GM10847 (cell line): ENCODE results near the gene PLEKHN1.

Experiments used
- POLR2A ChIP-seq: IDR thresholded peaks from 2 replicates; pipeline ENCODE4 v1.6.1; 2011; ENCODE audit not compliant: insufficient read length; ENCODE audit errors: extremely low read depth

PLEKHN1 gene

DNA sequence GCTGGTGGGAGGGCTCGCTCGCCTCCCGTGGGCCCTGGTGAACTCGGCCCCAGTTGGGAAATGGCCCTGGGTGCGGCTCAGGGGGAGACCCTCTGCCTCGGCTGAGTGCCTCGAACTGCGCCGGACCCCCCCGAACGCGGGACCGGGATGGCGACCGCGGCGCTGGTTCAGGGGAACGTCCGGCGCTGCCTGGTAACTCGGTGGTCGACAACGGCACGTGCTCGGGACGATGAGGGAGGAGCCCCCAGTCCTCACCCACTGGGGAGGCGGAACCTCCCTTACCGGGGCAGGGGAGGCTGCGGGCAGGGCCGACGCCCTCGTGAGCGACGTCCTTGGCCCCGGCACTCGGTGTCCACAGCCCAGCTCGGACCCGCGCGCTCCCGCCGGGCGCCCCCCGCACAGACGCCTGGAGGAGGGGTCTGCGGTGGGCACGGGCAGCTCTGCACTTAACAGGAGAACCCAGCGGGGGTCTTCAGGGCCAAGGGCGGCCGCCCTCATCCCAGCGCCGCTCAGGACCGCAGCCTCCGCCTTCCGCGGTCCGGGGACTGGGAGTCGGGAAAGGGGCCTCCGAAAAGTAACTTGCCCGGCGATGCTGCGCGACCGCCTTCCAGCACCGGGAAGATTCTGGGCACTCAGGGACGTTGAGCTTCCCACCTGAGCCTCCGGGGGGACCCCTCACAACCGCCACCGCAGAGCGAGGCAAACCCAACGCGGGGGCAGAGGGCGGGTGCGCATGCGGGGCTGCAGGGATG is 31.9 kb downstream of the PLEKHN1 start:
- no peak for TF ChIP-seq POLR2A

DNA sequence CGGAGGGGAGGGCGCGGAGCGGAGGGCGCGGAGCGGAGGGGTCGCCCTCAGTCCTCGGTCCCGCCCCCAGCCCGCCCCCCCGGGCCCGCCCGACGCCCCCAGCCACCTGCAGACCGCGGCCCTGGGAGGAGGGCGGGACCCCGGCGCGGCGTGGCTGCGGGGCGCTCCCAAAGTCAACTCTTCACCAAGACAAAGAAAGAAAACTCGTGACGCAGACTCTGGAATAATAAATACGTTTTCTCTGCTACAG is 32.4 kb downstream of the PLEKHN1 start:
- TF ChIP-seq POLR2A = no peak

DNA sequence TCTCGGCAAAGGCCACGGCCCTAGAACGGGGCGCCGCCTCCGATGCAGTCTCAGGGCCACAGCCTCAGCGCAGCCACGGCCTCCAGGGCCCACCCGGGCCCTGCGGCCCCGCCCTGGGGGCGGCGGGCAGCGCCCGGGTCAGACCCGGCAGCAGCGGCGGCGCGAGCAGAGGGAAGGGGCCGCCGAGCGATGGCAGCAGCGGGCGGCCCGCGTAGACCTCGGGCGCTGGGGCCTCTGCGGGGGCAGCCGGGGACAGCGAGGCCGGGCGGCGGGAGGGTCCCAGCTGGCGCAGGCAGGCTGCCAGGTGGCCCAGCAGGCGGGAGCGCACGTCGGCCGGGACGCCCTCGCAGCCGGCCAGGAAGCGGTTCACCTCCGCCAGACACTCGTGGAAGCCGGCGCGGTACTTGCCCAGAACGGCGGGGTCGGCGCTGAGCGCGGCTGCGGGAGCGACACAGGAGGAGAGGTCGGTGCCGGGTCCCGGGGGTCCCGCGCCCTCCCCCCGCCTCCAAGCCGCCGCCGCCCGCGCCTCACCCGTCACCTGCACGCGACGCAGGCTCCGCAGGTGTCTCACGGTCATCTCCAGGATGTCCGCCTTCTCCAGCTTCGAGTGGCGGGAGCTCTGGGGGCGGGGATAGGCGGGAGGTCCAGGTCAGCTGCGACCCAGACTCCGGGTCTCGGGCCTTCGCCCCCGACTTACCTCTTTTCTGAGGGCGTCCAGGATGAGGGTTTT is 32.9 kb downstream of the PLEKHN1 start:
- TF ChIP-seq POLR2A = no peak

DNA sequence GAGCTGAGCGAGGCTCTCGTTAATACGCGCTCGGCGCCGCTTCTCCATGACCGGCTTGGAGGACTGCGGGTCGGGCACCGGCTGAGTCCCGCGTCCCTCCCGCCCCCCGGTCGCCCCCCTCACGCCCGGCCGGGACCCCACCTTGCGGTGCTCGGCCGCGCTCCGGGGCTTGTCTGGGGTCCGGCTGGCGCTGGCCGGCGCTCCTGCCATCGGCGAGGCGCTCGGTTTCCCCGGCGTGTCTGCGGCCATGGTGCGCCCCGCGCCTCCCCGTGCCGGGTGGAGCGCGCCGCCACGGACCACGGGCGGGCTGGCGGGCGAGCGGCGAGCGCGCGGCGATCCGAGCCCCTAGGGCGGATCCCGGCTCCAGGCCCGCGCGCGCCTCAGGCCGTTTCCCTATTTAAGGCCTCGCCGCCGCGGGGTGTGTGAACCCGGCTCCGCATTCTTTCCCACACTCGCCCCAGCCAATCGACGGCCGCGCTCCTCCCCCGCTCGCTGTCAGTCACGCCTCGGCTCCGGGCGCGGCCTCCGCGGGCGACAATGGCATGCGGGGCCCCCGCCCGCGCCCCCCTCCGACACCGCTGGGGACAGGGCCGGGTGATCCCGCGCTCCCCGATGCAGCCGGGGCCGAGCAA is 33.6 kb downstream of the PLEKHN1 start, which contains the start of gene HES4:
Gene HES4 (minus strand): TSS at position 373 of the 632 bp plus-strand sequence. CDS start 124 bp downstream, at position 249.
- TF ChIP-seq POLR2A = no peak

DNA sequence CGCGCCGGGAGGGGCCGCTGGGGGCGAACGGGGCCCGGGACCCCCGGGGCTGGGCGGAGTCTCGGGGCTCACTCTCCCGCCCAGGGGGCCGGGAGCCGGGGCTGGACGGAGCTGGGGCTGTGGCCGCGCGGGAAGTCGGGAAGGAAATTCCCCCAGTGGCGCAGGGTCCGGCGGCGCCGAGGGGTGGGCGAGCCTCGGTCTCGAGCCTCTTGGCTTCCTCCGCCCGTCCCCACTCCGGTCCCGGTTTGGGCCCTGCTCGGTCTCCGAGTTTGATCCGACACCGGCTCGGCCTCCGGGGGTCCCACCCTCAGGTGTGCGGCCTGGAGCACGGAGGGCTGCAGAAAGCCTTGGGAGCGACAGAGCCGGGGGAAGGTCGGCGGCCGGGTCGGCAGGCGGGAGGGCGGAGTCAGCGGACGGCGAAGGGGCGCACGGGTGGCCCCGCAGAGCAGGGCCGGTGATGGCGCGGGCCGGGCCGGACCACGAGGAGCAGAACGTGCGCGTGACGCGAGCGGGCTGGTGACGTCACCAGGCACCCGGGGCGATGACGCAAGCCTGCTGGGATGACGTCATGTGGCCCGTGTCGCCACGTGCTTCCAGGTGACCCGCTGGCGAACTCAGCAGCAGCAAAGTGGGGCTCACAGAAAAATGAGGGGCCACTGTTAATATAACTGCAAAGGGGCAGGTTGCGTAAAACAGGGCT is 34.2 kb downstream of the PLEKHN1 start:
- TF ChIP-seq POLR2A = no peak

DNA sequence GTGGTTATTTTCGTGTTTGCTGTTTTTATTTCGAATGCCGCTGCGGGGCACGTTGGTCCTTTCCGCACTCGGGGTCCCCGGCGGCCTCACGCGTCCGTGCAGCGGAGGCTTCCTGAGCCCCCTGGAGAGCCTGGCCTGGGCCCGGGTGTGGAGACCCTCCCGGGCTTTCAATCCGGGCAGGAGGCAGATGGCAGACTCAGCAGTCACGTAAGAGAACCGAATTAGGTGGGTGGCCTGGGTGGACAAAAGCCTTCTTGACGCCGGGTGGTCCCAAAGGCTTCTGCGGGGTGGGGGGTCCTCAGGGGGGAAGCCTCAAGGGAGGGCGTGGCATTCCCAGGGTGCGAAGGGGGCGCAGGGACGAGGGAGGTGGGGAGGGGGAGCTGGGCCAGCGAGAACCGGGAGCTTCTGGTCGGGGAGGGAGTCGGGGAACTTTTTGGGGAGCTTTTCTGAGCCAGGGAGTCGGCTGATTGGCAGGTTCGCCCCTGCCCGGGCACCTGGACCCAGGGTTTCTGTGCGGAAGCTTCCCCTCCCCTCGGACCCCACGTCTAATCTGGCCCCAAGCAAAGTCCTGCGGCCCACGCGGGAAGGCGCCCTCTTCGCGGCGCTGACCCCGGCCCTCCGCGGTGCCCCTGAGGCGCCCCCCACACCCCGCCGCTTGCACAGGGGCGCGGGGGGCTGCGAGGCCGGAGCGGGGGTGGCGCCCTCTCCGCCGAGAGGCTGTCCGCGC is 34.9 kb downstream of the PLEKHN1 start:
- no peak for TF ChIP-seq POLR2A

DNA sequence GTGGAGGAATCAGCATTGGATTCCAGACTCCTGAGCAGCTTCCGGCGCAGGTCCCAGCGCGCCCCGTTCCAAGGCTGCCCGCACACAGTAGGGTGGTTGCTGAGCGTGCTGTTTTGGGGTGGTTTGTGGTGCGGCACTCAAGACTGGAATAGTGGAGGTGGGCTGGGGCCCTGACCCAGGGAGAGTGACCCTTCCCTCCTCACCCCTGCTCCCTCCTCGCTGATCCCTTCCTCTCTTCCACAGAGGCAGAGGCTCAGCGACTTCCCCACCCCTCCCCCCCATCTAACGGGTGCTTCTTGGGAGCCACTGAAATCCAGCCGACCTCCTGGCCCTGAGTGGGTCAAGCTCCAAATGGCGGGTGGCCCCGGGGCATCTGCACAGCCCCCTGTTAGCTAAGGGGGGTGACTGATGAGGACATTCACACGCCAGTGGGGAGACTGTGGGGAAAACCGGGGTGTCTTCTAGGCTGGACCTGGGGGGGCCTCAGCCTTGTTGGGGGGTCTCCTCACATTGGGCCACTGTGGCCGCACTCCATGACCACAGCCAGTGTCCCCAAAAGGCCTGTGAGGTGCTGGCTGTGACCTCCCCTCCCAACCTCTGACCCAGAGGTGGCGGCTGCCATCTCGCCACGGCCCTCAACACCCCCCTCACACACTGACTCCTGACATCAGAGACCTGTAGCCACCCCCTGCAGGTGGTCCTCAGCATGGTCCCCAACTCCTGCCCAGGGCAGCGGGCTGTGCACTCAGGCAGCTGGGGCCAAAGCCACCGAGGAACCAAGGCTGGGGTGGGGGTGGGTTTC is 37.5 kb downstream of the PLEKHN1 start:
- no peak for TF ChIP-seq POLR2A

DNA sequence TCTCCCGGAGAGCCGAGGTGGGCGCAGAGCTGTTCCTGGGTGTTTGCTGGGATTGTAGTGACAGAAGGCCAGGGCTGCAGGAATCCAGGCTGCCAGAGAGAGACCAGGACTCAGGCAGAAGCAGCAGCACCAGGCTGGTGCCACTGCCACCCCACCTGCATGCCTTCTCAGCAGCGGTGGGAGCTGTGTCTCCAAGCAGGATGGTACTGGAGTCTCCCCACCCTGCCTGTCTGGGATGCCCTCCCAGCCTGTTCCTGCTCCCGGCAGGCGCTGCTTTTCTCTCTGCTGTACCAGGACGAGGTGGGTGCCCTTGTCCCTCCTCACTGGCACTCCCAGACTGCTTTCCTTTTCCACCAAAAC is 38.1 kb downstream of the PLEKHN1 start:
- TF ChIP-seq POLR2A = no peak

DNA sequence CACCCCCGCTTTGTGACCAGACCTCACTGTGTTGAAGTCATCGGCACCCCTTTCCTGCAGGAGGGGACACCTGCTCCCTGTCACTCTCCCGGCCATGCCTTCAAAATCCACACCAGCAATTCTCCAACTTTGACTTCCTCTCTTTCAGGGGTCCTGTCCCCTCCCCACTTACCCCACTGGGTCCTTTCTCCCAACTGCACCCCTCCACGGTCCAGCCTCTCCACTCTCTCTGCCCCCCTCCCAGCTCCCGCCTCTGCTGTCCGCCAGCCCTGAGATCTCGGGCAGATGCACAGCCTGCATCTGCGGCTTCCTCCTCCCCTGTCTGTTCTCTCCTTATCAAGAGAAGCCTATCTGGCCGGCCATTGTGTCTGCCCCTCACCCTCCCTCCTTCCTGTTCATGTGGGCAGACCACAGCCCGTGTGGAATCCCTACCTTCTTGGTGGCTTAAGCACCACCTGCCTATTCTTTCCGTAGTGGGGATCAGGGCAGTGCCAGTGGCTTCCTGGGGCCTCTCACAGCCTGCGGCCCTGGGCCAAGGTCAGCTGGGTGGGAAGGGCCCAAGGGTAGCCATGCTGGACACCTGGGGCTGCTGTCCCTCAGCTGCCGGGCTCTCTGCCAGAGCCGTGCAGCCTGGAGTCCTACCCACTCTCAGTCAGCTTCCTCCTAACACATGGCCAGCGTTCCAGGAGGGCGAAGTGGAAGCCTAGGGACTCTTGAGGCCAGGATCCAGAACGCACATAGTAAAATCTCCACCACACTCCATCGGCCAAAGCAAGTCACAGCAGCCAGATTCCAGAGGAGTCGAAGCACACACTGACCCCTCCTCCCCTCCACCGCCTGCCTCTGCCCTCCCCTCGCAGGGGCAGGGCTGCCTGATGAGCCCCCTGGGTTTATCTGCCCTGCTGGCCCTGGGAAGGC is 38.8 kb downstream of the PLEKHN1 start:
- TF ChIP-seq POLR2A = no peak

DNA sequence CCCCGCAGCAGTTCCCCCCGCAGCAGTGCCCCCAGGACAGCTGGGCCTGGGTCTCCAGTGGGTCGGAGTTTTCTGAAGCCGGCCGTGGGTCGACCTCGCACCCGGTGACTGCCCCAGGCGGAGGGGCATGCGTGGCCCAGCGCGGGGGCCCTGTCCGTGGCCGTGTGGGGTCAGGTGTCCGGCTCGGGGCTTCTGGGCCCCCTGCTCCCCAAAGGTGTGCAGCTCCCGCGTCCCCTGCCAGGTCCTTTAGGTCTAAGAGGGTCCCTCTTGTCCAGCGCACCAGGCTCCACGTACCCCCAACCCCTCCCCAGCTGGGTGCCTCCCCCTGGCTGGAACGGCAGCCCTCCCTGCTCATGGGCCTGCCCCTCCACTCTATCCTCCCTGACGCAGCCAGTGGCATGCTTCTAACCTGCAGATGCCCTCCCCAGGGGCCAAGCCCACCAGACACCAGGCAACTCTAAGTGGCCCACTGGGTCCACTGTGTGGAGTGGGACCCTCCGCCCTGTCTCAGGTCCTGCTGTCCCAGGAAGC is 39.6 kb downstream of the PLEKHN1 start:
- TF ChIP-seq POLR2A = no peak

DNA sequence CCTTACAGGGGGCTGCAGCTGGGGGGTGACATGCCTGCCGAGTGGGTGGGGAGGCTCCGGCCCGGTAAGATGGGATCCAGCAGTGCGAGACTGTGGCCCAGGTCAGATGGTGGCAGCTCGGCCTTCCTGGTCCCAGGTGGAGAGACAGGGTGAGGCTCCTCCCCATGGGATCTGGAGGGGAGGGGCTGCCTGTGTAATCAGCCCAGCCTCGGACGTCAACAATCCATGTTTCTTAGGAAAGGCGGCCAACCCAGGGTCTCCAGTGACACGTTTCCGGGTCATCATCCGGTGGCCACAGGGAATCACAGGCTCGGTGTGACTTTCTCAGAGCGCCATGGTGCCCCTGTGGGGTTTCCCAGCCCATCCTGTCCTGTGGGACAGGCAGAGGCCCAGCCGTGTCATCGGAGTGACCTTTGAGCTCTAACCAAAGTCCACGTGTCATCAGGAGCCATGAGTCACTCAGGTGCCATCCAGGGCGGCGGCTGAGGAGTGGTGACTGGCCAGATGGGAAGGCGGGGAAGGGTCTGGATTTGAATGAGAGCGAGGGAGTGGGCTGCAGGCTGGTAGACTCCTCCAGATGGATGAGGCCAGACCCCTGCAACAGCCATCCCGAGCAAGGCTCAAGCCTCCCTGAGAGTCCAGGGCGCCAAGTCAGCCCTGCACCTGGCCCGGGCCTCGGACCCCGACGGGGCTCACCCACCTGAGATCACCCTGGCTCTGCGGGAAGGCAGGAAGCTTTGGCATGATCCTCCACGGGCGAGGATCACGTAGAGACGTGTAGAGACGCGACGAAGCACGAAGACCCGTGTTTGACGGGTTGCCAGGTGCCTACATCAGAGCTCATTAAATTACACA is 40.2 kb downstream of the PLEKHN1 start:
- TF ChIP-seq POLR2A = no peak

DNA sequence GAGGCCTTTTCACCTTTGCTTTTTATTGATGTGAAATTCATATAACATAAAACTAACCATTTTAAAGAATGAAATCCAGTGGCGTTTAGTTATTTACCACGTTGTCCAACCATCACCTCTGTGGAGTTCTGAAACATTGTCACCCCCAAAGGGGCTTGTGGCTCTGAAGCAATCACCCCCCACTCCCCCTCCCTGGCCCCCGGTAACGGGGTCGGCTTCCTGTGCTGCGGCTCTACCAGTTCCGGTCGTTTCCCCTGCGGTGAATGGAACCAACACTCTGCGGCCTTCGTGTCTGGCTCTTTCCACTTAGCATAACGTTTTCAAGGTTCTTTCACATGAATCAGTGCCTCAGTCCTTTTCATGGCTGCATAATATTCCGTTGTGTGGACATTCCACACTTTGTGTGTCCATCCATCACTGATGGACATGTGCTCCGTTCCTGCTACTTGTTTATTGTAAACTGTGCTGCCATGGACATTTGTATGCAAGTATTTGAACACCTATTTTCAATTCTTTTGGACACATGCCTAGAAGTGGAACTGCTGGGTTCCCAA is 45.2 kb downstream of the PLEKHN1 start:
- no peak for TF ChIP-seq POLR2A
